ENCODE results near the gene SYNCRIP.

DNA sequence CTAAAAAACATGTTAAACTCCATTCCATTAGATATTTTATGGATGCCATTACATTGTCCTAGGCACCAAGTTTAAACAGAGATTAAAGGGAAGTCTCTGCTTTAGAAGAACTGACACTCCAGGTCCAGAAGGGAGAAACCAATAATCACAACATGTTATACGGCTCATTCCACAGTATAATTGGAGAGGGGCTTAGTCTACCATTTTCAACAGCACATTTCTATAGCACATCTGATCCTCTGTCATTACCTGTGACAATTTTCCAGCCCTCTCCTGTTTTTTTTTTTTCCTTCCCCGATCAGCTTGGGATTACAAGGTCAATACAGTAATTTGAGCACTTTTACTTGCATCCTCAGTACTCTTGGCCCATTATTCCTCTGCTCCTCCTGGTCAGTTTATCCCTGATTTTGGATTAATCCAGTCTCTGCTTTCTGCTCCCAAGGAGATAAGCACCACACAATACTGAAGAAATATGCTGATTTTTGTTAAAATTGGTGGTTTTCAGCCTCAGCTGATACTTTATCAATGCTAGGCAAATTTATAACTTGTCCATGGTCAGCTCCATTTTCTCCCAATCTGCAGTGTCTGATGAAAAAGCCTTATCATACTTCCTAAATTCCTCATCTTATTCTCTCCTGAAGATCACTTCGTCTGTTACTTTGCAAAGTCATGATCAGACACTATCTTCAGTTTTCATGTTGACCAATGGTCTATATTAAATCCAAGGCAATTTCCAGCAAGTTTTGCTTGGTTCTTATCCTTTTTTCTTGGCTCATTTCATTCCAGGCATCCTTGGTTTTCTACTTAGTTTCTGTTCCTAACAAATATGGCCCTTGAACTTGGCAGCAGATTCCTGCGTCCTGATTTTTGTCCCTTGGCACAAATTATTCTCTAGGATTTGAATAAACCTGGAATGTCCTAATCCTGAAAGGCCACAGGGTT, 30.8 kb upstream of the SYNCRIP start:
- TF ChIP-seq, protein P1, sequence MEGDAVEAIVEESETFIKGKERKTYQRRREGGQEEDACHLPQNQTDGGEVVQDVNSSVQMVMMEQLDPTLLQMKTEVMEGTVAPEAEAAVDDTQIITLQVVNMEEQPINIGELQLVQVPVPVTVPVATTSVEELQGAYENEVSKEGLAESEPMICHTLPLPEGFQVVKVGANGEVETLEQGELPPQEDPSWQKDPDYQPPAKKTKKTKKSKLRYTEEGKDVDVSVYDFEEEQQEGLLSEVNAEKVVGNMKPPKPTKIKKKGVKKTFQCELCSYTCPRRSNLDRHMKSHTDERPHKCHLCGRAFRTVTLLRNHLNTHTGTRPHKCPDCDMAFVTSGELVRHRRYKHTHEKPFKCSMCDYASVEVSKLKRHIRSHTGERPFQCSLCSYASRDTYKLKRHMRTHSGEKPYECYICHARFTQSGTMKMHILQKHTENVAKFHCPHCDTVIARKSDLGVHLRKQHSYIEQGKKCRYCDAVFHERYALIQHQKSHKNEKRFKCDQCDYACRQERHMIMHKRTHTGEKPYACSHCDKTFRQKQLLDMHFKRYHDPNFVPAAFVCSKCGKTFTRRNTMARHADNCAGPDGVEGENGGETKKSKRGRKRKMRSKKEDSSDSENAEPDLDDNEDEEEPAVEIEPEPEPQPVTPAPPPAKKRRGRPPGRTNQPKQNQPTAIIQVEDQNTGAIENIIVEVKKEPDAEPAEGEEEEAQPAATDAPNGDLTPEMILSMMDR (IDR thresholded peaks at IDR 0.05), result no peak
- no peak for TF ChIP-seq POLR2A (IDR thresholded peaks at IDR 0.05)
